Measurements from ENCODE around the gene FILIP1L.

FILIP1L gene

DNA sequence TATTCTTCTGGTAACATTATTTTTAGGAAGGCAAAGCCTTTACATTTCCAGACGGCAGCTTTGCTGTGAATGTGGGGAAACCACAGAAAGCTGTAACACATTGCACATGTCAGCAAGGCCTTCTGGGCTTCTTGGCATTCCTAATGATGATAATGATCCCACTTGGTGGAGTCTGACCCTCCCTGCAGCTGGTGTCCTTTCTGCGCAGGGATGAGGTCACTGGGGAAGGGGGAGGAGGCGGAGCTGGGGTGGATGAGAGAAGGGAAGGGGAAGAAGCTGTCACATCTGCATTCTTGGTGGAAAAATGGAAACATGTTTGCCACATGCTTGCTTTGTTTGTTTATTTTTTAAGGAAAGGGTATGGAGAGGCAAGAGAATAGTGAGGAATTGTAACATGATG lies 68.6 kb downstream of the FILIP1L start:
- no peak for DNase-seq (ENCODE audit: low read depth in 2 of 3, low spot score in 1 of 3)

DNA sequence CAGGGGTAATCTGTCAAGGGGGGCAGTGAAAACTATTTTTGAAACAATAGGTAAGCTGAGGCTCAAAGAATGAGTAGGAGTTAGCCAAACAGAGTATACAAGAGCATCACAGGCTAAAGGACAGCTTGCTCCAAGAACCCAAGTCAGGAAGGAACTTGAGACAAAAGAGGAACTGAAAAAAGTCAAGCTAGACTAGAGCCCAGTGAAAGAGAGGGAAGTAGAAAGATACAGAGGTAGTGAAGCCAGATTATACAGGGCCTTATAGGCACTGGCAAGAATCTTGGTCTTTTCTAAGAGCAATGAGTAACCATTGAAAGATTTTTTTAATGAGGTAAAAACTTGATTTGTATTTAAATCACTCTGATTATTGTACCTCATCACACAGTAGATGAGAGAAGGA lies 69.9 kb downstream of the FILIP1L start:
- DNase-seq (ENCODE audit: low read depth in 2 of 3, low spot score in 1 of 3) = no peak

DNA sequence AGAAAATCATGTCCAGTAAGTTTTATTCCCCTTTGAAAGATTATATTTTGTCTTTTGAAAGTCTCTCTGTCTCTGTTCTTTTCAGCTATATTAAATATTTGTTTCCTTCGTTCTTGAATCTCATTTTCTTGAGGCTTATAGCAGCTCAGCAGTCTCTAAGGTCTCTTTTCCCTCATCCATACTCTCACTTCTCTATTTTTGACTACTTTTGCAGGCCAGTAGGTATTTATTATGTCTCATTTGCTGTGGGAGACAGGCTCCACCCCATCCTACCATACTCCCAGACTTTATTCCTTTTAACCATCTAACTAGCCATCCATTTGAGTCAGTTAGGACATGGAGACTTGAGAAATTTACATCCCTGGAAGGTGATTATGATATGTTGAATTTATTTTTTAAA lies 71.0 kb downstream of the FILIP1L start:
- DNase-seq (ENCODE audit: low read depth in 2 of 3, low spot score in 1 of 3) = no peak

DNA sequence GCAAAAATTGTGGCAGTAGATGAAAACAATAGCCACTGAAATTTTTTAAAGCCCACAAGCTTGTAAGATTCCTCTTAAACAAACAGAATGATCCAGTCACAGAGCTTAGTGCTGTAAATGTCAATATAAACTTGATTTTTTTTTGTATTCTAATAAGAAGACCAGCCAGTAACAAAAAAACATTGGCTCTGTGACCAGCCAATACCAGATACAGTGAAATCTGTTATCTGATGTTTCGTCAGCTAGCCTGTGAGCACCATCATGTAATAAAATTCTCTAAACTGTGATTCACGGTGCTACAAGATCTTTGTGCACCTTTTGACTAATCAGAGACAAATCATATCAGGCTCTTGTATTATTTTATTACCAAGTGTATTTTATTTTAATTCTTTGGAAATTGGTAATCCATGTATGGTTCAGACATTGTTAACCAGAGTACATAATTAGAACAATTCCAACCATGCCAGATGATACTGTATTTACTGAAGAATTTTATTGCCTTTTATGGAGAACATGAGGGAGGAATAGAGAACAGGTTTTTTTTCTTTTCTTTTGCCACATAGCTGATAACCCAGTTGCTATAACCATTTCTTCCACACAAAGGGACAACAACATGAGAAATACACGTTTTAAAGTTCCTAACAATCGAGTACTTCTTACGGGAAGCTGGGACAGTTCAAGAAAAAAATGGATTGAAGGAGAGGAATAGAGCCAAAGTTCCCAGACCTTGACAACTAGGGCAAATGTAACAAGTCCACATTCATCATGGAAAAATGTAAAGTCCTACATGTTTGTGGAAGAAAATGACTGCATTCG lies 71.9 kb downstream of the FILIP1L start:
- DNase-seq (ENCODE audit: low read depth in 2 of 3, low spot score in 1 of 3) = no peak

DNA sequence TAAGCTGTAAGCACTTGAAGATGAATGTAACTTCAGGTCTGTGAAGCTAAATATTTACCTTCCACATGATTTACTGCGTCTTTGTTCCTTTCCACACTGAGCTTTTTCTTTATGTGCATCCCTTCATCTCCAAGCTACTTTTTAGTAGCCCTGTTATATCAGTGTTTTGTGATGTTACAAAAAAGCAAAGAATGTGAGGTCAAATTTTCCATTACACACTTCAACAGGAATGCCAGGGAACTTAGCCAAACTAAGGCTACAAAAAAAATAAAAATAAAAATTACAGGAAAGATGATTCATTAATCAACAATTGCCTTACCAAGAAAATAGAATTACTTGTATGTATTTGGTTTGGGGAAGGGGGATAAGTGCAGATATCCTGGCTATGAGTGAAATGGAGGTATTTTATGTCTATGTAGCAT lies 73.0 kb downstream of the FILIP1L start:
- no peak for DNase-seq (ENCODE audit: low read depth in 2 of 3, low spot score in 1 of 3)

DNA sequence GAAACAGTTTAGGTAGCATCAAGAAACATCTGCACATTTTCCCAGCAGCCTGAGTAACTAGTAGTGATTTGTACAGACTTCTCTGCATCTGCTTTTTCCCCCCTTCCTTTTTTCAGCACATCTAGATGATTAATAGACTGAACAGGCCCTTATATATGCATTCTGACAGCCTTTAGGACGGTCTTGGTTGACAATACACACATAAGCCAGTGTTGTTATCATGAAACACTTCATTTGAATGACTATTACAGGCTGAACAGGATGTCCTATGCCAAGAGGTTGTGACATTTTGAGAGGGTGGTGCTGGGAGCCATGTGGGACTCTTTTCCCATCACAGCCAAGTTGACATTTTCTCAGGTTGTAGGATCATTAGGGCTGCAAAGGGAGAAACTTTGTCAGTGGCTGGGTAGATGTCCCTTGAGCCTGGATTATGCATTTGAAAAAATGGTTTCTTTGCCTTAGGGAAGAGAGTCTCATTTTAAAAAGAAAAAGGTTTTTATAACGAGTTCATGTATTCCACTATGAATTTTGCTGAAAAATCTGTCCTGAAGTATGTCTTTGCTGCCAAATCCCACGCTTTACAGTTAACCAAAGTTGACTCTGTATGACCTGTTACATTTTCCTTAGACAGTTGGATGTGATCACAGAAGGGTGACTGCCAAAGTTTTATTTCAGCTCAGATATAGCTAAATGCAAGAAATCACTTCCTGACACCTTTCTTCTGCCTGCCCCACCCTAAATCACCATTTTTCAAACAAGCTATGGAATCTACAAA lies 73.7 kb downstream of the FILIP1L start:
- DNase-seq (ENCODE audit: low read depth in 2 of 3, low spot score in 1 of 3) = no peak

DNA sequence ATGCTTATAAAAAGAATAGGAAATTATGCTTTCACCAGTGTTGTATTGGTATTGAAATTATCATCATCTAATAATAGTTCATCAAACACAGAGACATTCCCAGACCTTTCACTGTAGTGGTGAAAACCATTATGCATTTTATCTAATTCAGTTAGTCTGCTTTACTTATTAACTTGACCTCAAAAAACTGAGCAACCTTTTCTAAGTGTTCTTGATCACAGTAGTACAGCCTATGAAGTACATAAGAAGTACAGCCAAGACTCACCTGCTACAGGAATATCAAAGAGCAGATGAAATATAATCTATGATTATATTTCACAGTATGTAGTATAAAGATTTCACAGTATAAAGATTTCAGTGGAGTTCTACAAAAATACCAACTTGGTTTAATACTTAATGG lies 75.2 kb downstream of the FILIP1L start:
- DNase-seq (ENCODE audit: low read depth in 2 of 3, low spot score in 1 of 3) = no peak

DNA sequence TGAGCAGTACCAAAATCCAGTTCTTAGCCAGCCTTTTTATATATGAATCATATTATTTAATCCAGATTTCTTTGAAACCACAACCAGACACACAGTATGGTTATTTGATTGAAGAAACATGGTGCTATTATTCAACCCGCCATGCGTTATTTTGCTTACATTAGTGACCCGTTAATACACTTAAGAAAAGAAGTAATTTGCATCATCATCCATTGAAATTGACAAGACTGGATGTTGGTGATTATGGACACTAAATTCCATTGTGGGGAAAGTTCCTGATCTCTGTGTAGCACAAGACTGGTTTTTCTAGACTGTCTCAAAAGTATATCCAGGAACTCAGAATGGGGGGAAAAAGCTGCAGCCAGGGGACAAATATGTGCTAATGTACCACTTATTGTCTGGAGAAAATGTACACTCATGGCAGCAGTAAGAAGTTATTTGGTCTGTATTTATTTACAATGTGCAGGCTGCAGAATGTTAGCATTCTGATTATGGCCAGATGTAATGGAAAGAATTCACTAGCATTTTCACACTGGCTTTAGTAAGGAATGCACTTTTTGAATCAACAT lies 80.3 kb downstream of the FILIP1L start:
- DNase-seq (ENCODE audit: low read depth in 2 of 3, low spot score in 1 of 3) = no peak

DNA sequence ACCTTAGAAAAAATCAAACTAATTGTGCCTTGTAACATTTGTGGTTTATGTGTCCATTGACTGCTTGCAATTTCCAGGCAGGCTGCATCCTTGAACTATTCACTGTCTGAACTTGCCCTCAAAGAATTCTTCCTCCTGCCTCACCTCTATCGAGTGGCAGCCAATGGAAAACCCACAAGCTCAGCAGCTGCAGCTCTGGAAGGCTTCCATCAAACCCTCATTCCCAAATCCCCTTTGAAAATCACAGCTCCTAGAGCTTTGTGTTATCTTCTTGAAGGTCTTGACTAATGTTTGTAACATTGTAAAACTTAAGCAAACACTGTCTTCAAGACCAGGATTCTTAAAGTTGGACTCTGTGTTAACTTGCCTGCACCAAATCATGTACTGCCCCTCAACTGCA lies 81.1 kb downstream of the FILIP1L start:
- no peak for DNase-seq (ENCODE audit: low read depth in 2 of 3, low spot score in 1 of 3)

DNA sequence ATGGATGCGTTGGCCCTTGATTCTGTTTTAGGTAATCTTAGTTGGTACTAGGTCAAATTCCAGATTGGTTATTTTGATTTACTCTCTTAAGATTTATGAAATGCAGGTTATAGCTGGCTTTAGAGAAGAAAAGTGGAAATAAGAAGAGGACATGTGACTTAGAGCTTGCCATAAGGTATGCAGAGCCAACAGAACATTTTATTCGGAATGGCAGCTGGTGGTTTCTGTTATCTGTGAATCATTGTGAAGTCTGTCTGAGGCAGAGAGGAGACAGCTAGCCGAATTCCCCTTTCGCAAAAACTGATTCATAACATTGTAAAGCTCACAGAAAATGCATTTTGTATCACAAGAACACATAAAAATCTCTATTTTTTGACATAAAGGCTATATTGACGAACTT lies 82.1 kb downstream of the FILIP1L start:
- DNase-seq (ENCODE audit: low read depth in 2 of 3, low spot score in 1 of 3) = no peak

DNA sequence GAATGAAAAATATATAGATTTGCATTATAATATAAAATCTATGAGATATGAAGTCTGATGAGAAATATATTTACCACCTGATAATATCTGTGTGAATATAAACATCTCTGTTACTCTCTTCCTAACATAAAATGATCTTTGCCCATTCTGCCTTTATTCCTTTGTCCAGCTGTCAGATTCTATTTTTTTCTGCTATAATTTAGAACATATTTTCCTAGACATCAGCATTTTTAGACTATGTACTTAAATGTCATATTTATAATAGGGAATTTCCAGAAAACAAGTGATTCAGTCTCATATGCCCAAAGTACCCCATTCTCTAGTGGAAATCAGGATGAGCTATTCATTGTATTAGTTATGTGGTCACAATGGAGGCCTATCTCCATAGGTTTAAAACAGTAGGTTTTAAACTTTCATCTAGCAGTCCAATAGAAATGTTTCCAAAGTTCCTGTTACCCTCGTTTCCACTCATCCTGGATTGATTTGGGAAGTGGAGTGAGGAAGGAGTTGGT lies 83.3 kb downstream of the FILIP1L start:
- no peak for DNase-seq (ENCODE audit: low read depth in 2 of 3, low spot score in 1 of 3)

DNA sequence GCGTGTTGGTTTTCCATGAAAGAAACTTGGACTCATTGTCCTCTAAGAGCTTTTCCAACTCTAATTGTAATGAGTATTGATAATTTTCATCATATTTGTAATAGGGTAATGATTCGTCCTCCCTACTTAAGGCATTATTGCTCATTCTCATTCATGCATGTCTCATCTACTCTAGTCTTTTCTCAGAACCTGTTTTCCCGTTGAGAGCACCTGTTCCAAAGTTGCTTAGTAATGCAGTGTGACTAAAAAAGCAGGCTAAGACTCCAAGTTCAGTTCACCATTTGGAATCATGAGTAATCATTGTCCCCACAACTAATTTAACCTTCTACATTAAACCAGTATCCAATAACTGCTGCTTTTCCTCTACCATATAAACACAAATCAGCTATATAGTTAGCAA lies 84.0 kb downstream of the FILIP1L start:
- no peak for DNase-seq (ENCODE audit: low read depth in 2 of 3, low spot score in 1 of 3)

DNA sequence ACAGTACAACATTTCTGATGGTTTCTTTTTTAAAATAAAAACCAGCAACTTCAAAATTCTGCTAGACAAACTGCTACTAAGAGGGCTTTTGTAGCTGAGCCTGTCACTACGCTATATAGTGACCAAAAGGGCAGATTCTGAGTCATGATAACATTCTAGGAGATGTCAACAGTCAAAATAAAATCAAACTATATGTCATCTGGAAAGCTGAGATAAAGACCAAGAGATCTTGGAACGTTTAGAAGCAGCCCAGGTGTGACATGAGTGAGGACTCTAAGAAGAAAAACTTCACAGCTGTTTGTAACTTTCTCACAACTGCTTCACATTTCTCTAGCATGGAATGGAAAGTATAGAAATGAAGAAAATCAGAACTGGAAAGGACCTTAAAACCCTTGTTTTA lies 84.6 kb downstream of the FILIP1L start:
- no peak for DNase-seq (ENCODE audit: low read depth in 2 of 3, low spot score in 1 of 3)

DNA sequence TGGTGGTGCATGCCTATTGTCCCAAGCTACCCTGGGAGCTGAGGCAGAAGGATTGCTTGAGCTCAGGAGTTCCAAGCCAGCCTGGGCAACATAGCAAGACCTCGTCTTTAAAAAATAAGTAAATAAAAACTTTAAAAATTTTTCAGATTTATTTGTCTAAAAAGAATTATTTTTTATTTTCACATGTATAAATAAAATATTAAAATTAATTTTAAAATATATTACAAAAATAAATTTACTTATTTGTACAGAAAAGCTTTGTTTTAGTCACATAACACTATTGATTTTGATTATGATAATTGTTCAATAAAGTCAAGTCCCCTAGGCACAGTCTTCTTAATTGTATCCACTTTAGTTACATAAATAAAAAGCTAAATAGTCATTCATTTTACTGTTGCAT lies 85.2 kb downstream of the FILIP1L start:
- no peak for DNase-seq (ENCODE audit: low read depth in 2 of 3, low spot score in 1 of 3)

DNA sequence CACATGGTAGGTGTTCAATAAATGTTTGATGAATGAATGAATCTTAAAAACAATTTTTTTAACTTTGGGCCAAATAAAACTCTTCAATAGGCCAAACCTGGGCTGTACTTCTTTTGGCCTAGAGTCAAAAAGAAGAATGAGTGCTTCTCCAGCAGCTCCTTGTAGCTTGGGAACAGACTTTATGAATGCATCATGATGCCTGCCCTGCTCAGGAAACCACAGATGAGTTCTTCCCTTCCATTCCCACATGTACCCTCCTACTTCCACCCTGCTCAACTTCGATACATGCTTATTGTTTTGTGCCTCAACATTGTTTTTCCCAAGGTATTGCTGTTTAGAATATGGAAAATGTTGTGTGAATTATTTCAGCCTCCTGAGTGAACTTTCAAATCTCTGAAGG lies 87.0 kb downstream of the FILIP1L start:
- DNase-seq (ENCODE audit: low read depth in 2 of 3, low spot score in 1 of 3) = no peak

DNA sequence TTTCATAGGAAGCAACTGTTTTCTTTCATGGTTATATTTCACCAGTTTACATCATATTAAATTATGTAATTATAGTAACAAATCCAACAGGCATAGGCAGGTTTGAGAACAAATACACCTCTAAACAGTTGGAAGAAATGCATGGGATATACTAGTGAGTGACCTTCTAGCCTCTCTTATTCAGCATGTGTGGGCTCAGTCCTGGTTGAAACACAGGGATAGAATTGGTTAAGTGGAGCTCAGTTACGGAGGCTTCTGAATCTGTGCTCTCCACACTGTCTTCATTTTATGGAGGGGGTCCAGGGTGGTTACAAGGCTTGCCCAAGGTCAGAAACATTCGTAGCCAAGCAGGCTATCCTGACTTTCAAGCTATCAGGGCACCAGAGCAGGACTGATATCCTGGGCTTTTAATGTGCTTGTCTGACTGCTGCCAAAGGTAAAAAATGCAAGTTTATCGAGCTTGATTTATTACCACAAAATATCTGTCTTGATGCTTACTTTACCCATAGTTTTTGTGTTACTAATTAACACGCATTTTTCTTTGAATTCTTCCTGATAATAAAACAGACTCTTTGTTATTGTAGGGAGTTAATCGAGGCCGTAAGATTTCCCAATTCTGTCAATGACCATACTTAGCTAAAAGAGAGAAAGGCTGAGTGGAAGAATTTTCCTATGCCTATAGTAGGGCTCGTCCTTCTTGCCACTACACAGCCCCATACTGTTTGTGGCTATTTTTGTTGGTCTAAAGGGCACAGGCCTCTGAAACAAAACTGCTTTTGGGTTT lies 89.6 kb downstream of the FILIP1L start:
- no peak for DNase-seq (ENCODE audit: low read depth in 2 of 3, low spot score in 1 of 3)

DNA sequence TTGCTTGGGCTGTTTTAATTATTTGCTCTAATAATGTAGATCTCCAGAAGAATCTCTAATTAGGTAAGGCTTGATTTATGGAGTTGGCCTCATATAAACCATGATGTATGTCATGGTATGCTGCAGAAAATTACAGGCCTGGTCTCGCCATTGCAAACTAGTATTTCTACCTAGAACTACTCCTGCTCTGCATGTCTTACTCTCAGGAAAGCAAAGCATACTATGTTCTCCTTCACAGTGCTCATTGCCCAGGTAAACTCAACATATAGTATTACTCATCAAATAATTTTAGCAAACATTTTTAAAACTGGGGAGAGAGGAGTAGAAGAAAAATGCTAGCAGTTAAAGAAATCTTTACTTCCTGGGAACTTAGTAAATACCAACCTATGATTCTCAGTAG lies 90.7 kb downstream of the FILIP1L start:
- no peak for DNase-seq (ENCODE audit: low read depth in 2 of 3, low spot score in 1 of 3)

DNA sequence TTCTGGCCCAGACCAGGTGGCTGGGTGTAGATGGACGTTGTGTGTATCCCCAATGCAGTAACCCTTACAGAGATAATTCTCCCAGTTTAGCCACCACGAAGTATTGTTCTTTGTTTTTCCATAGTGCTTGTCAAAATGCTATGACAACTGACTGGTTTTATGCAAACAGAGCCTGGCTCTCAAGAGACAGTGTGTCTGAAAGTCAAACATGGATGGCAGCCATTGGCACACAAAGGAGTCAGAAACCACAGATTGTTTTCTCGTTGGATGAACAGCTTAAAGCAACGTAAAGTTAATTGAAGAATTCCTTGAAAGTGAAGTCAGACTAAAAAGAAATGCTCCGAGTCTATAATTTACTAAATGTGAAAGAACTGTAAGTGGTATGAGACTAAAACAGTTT lies 91.2 kb downstream of the FILIP1L start:
- DNase-seq (ENCODE audit: low read depth in 2 of 3, low spot score in 1 of 3) = no peak

DNA sequence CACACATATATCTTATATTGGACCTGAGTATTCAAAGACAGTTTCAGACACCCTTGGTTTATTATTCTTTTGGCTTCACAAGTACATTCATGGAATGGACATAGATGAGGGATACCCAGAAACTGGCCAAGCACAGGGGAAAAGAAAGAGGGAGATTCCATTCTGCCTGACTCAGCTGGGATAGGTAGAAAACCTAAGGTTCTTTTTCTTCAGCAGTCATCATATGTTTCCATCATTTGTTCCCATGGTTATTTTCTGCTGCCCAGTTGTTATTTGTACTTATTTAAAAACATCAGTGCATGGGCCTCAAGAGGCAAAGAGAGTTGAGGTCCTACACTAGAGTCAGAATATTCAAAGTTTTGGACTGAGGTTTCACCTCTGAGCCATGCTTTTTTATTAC lies 91.8 kb downstream of the FILIP1L start:
- DNase-seq (ENCODE audit: low read depth in 2 of 3, low spot score in 1 of 3) = no peak

DNA sequence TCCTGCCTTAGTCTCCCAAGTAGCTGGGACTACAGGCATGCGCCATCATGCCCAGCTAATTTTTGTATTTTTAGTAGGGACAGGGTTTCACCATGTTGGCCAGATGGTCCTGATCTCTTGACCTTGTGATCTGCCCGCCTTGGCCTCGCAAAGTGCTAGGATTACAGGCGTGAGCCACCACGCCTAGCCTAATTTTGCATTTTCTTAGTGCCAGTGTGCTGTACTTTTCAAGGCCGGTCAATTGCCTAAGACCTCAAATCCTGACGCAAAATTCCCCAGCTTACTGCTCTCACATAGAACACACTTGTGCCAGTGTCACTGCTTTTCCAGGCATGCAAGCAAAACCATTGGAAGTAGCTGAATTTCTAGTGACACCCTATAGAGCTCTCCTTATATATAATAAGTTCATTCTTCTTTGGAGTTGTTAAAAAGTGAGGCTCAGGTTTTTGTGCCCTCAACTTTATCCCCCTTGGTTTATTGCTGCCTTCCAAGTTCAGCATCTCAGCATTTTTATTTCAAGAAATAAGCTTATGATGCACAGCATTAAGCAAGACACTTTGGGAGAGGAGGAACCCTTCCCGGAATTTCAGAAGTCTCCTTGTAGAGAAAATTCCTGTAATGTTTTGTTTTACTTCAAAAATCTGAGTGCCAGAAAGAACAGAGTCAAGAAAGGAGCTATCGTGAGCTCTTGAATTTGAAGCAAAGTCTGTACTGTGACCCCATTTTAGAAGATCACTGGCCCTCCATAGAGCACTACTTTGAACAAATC lies 93.2 kb downstream of the FILIP1L start:
- DNase-seq (ENCODE audit: low read depth in 2 of 3, low spot score in 1 of 3) = no peak

DNA sequence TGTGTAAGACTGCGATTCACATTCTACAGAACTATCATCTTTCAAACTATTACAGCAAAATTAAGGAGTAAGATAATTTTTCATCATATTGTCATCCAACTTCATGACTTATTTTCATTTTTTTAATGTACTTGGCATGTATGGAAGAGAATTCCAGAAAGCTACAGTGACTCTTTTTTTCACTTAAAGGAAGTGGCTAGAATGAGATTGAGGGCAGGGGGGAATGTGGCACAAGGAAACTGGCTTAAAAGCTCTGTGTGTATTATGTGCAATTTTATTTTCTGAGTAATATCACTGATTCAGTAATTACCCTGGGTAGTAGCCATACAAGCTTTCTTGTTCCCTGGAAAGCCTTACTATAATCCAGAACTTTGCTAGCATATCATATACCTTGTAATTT lies 94.6 kb downstream of the FILIP1L start:
- DNase-seq (ENCODE audit: low read depth in 2 of 3, low spot score in 1 of 3) = no peak

Measured in stimulated activated CD4-positive, alpha-beta T cell treated with anti-CD3 and anti-CD28 coated beads, Interleukin-12 subunit alpha, Interleukin-12 subunit beta, amount 100 ng/mL, for 48 hours (primary cell).